ENCODE data around the gene PCTP. TPM values are rescaled to one million over a fixed set of nuclear protein-coding genes. Genes with fewer than 3 reads are reported as not detected.

Gene PCTP
- total and polyA plus RNA-seq, 2 experiments from 2014 or later = 23.4 to 28.5 TPM

- Histone ChIP-seq H3K27ac (no peak overlapping the region), H3K4me3 (no peak overlapping the region), H3K9me3 (ENCODE audit: low read depth) (no peaks in the 10 kb centered on the region), H3K36me3 (no peaks in the 10 kb centered on the region), H3K4me1 (ENCODE audit: low read depth) (no peaks in the 10 kb centered on the region), H3K27me3 (no peaks in the 10 kb centered on the region)
- TF ChIP-seq CTCF (IDR thresholded peaks at IDR 0.05; ENCODE audit: low read depth, low read length) = no peak
- no peak for DNase-seq (ENCODE audit: low read depth in 1 of 2, low spot score in 1 of 2)
These were observed 65.9 kb downstream of the PCTP start for GRCh38 chr17:55816532-55817396.

- no peak for TF ChIP-seq CTCF (IDR thresholded peaks at IDR 0.05; ENCODE audit: low read depth, low read length)
- H3K27ac ChIP-seq = no peak overlapping the region
- H3K9me3 ChIP-seq (ENCODE audit: low read depth) = no peaks in the 10 kb centered on the region
- no peaks in the 10 kb centered on the region for H3K36me3 ChIP-seq
- no peak for DNase-seq (ENCODE audit: low read depth in 1 of 2, low spot score in 1 of 2)
- H3K27me3 ChIP-seq = no peaks in the 10 kb centered on the region
- H3K4me1 ChIP-seq (ENCODE audit: low read depth) = no peaks in the 10 kb centered on the region
- no peak overlapping the region for H3K4me3 ChIP-seq
These were observed 66.5 kb downstream of the PCTP start for GRCh38 chr17:55817397-55817709.

GRCh38 chr17:55818026-55818425 lies 67.2 kb downstream of the PCTP start:
- no peak overlapping the region for H3K4me3 ChIP-seq
- TF ChIP-seq CTCF (IDR thresholded peaks at IDR 0.05; ENCODE audit: low read depth, low read length) = no peak
- no peaks in the 10 kb centered on the region for H3K27me3 ChIP-seq
- no peaks in the 10 kb centered on the region for H3K4me1 ChIP-seq (ENCODE audit: low read depth)
- no peak for DNase-seq (ENCODE audit: low read depth in 1 of 2, low spot score in 1 of 2)
- H3K36me3 ChIP-seq = no peaks in the 10 kb centered on the region
- no peak overlapping the region for H3K27ac ChIP-seq
- no peaks in the 10 kb centered on the region for H3K9me3 ChIP-seq (ENCODE audit: low read depth)

- no peak for TF ChIP-seq CTCF (IDR thresholded peaks at IDR 0.05; ENCODE audit: low read depth, low read length)
- H3K36me3 ChIP-seq = no peaks in the 10 kb centered on the region
- no peaks in the 10 kb centered on the region for H3K27me3 ChIP-seq
- no peak overlapping the region for H3K27ac ChIP-seq
- no peak overlapping the region for H3K4me3 ChIP-seq
- no peaks in the 10 kb centered on the region for H3K4me1 ChIP-seq (ENCODE audit: low read depth)
- no peak for DNase-seq (ENCODE audit: low read depth in 1 of 2, low spot score in 1 of 2)
- H3K9me3 ChIP-seq (ENCODE audit: low read depth) = no peaks in the 10 kb centered on the region
These were observed 67.9 kb downstream of the PCTP start for GRCh38 chr17:55818451-55819375.

- TF ChIP-seq CTCF (IDR thresholded peaks at IDR 0.05; ENCODE audit: low read depth, low read length) = no peak
- Histone ChIP-seq H3K27ac (no peak overlapping the region), H3K27me3 (no peaks in the 10 kb centered on the region), H3K4me1 (ENCODE audit: low read depth) (no peaks in the 10 kb centered on the region), H3K36me3 (no peaks in the 10 kb centered on the region), H3K9me3 (ENCODE audit: low read depth) (no peaks in the 10 kb centered on the region), H3K4me3 (no peak overlapping the region)
- DNase-seq (ENCODE audit: low read depth in 1 of 2, low spot score in 1 of 2) = no peak
These were observed 69.8 kb downstream of the PCTP start for GRCh38 chr17:55820675-55821074.
